HCT116 (cell line): Measurements from ENCODE around the gene TBC1D1. TPM values are rescaled to one million over a fixed set of nuclear protein-coding genes. Genes with fewer than 3 reads are reported as not detected.
"Not testable (repeated sequence)": the region's sequence is repeated elsewhere in the genome, so short reads cannot be mapped to it uniquely, and the experiment has no call there.

Source experiments
- ATAC-seq: fragments of 200-7000 bp; cut with Tn5 transposase; 2 replicates; pipeline ENCODE4 v1.9.1; 2020; ENCODE audit warnings: mild to moderate bottlenecking, moderate library complexity
- BruUV-seq: library from RNA; stranded (reverse); fragments of 400-500 nt; replicated peaks from 2 replicates; lab custom pipeline; 2021; lab: Mats Ljungman, UMichigan
- CTCF ChIA-PET: fragments of 300-600 bp; sonication (Branson Sonifier 250); formaldehyde crosslinking; loops from one replicate; lab custom pipeline; 2021; ENCODE audit warnings: antibody characterized with exemption; lab: Charles Lee
- POLR2A ChIA-PET: fragments of 300-600, 350-600 bp; sonication (Branson Sonifier 250); formaldehyde crosslinking; loops from one replicate; lab custom pipeline; 2021; ENCODE audit warnings: antibody characterized with exemption; lab: Charles Lee
- RAD21 ChIA-PET, 2 experiments: fragments of 300-600 bp; sonication (Branson Sonifier 250); formaldehyde crosslinking; loops; one replicate each; lab custom pipeline; 2023; ENCODE audit warnings: low total read pairs in 2 of 2; ENCODE audit not compliant: uncharacterized antibody in 2 of 2, unreplicated experiment in 2 of 2, low non-redundant PET in 1 of 2; lab: Charles Lee
- DNase-seq: peaks from one replicate; pipeline ENCODE4 v3.0.0-alpha.2; 2010; ENCODE audit warnings: low read depth, low spot score
- H2AFZ ChIP-seq: fragments of 200-600 bp; shearing (Covaris generic), sonication (generic); 2 replicates; pipeline ENCODE4 v1.6.1; 2017; ENCODE audit warnings: low read depth, mixed run types, mixed read lengths, antibody characterized with exemption, low read length; ENCODE audit not compliant: poor library complexity, severe bottlenecking
- H3K27ac ChIP-seq: 2 replicates; pipeline ENCODE4 v1.5.1; 2012; ENCODE audit warnings: low read depth, low read length
- H3K27me3 ChIP-seq: fragments of 200-600 bp; sonication (generic); 2 replicates; pipeline ENCODE4 v1.6.1; 2016; ENCODE audit warnings: mixed run types, low read length, mixed read lengths; ENCODE audit not compliant: insufficient read depth
- H3K36me3 ChIP-seq, 2 experiments: fragments of 200-500 bp in 1 of 2; fragments of 200-600 bp in 1 of 2; sonication (Bioruptor generic) in 1 of 2; sonication (generic) in 1 of 2; 2 replicates each; pipeline versions ENCODE4 v1.5.1 to v1.6.1; 2014 to 2016; ENCODE audit warnings: low read length in 2 of 2, inconsistent platforms in 1 of 2, mixed read lengths in 1 of 2, mixed run types in 1 of 2; ENCODE audit not compliant: insufficient read depth in 2 of 2, control insufficient read depth in 1 of 2
- H3K4me1 ChIP-seq, 2 experiments: fragments of 200-600 bp in 1 of 2; sonication (generic) in 1 of 2; 2 replicates each; pipeline versions ENCODE4 v1.5.1 to v1.6.1; 2012 to 2017; ENCODE audit warnings: low read length in 2 of 2, inconsistent platforms in 1 of 2, mild to moderate bottlenecking in 1 of 2, mixed read lengths in 1 of 2, mixed run types in 1 of 2, moderate library complexity in 1 of 2; ENCODE audit not compliant: insufficient read depth in 2 of 2, control insufficient read depth in 1 of 2
- H3K4me2 ChIP-seq: fragments of 200-600 bp; sonication (generic); 2 replicates; pipeline ENCODE4 v1.6.1; 2017; ENCODE audit warnings: mixed run types, low read length, mixed read lengths
- H3K4me3 ChIP-seq, 2 experiments: fragments of 200-600 bp in 1 of 2; sonication (generic) in 1 of 2; replicated peaks in 1 of 2; 2 replicates each; pipeline ENCODE4 v1.5.1; 2011 to 2016; ENCODE audit warnings: low read length in 2 of 2, control low read depth in 1 of 2, low read depth in 1 of 2, mild to moderate bottlenecking in 1 of 2, mixed read lengths in 1 of 2, mixed run types in 1 of 2
- H3K79me2 ChIP-seq: fragments of 200-600 bp; sonication (generic); 2 replicates; pipeline ENCODE4 v1.6.1; 2017; ENCODE audit warnings: mild to moderate bottlenecking, mixed run types, low read length, moderate library complexity, mixed read lengths; ENCODE audit not compliant: insufficient read depth
- H3K9ac ChIP-seq: fragments of 200-600 bp; sonication (generic); 2 replicates; pipeline ENCODE4 v1.6.1; 2016; ENCODE audit warnings: low read length, mixed read lengths
- H3K9me2 ChIP-seq: fragments of 200-600 bp; sonication (generic), shearing (Covaris generic); 2 replicates; pipeline ENCODE4 v1.6.1; 2017; ENCODE audit warnings: mixed run types, mild to moderate bottlenecking, moderate library complexity; ENCODE audit not compliant: insufficient read depth
- H3K9me3 ChIP-seq, 2 experiments: fragments of 200-500 bp in 1 of 2; fragments of 200-600 bp in 1 of 2; sonication (Bioruptor generic) in 1 of 2; sonication (generic) in 1 of 2; 2 replicates each; pipeline ENCODE4 v1.6.1; 2014 to 2017; ENCODE audit warnings: low read length in 2 of 2, mixed read lengths in 2 of 2, inconsistent platforms in 1 of 2, low read depth in 1 of 2, mild to moderate bottlenecking in 1 of 2, mixed run types in 1 of 2, moderate library complexity in 1 of 2; ENCODE audit not compliant: control insufficient read depth in 1 of 2, insufficient read depth in 1 of 2
- H4K20me1 ChIP-seq: fragments of 200-600 bp; sonication (generic), shearing (Covaris generic); 2 replicates; pipeline ENCODE4 v1.6.1; 2017; ENCODE audit warnings: mixed run types, mild to moderate bottlenecking, moderate library complexity; ENCODE audit not compliant: insufficient read depth
- EGR1 ChIP-seq: IDR thresholded peaks from 2 replicates; pipeline ENCODE4 v1.6.1; 2012; ENCODE audit warnings: low read depth
- RAD21 ChIP-seq: IDR thresholded peaks from 2 replicates; pipeline ENCODE4 v1.6.1; 2012; ENCODE audit warnings: low read depth, mild to moderate bottlenecking
- ZFX ChIP-seq: fragments of 450-650 bp; IDR thresholded peaks from 2 replicates; pipeline ENCODE4 v1.6.1; 2017
- intact Hi-C: fragments of 100-400 bp; cut with micrococcal nuclease; formaldehyde crosslinking; loops from 2 replicates; pipeline ENCODE4 v1.10.0; 2022
- total RNA-seq: library from RNA; stranded (reverse); gene quantifications from one replicate; pipeline ENCODE4 v1.2.1, GENCODE V29; 2021; ENCODE audit not compliant: unreplicated experiment
- TF ChIP-seq, protein P1 (sequence below): IDR thresholded peaks from 2 replicates; pipeline ENCODE4 v1.6.1; 2012

Gene TBC1D1
- total RNA-seq, 1 experiment from 2014 or later: 82.7 TPM

GRCh38 chr4:37973441-37973840, 82.6 kb downstream of the TBC1D1 start:
- Histone ChIP-seq H3K36me3 (no peaks in the 10 kb centered on the region), H3K27me3 (no peaks in the 10 kb centered on the region), H3K4me2 (no peak overlapping the region), H3K9ac (no peak overlapping the region), H2AFZ (no peak overlapping the region), H3K9me2 (no peaks in the 10 kb centered on the region), H3K27ac (no peak overlapping the region), H3K9me3 (no peaks in the 10 kb centered on the region), H3K79me2 (peaks cover 8% of the 10 kb centered on the region), H3K4me1 (peaks cover 11 to 32% of the 10 kb centered on the region in 2 experiments), H4K20me1 (no peaks in the 10 kb centered on the region), H3K4me3 (no peak overlapping the region)
- DNase-seq (no peak), ATAC-seq (no peak)
- ChIA-PET RAD21 (no interaction called here), CTCF (no interaction called here), POLR2A (no interaction called here)
- no peak for TF ChIP-seq RAD21
- no peak for TF ChIP-seq ZFX
- TF ChIP-seq, protein P1, sequence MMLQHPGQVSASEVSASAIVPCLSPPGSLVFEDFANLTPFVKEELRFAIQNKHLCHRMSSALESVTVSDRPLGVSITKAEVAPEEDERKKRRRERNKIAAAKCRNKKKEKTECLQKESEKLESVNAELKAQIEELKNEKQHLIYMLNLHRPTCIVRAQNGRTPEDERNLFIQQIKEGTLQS: no peak
- TF ChIP-seq EGR1: no peak
- intact Hi-C loops: loop anchor here (10.0 kb wide), 2 partner anchors 149 to 191 kb away; partner anchors contain the start of gene PGM2
- no TSS peak for BruUV-seq

DNA sequence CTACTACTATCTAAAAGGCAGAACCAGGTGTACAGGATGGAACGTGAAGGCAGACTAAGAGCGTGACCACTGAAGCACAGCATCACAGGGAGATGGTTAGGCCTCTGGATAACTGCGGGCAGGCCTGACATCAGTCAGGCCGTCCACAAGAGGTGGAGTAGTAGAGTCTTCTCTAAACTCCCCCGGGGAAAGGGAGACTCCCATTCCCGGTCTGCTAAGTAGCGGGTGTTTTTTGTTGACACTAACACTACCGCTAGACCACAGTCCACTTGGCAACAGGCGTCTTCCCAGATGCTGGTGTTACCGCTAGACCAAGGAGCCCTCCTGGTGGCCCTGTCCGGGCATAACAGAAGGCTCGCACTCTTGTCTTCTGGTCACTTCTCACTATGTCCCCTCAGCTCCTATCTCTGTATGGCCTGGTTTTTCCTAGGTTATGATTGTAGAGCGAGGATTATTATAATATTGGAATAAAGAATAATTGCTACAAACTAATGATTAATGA, 84.5 kb downstream of the TBC1D1 start:
- intact Hi-C loops: loop anchor here (10.0 kb wide), 2 partner anchors 151 to 189 kb away; partner anchors contain the start of gene PGM2
- POLR2A ChIA-PET: not testable (repeated sequence)

More for the DNA sequence above, 84.5 kb downstream of the TBC1D1 start:
- H3K27ac ChIP-seq, H3K9ac ChIP-seq, DNase-seq, BruUV-seq, CTCF ChIA-PET, H3K9me3 ChIP-seq, RAD21 ChIA-PET, H3K36me3 ChIP-seq, H3K4me3 ChIP-seq, H3K9me2 ChIP-seq, ATAC-seq, H4K20me1 ChIP-seq, H3K4me2 ChIP-seq, H3K27me3 ChIP-seq, H2AFZ ChIP-seq: not testable (repeated sequence)
- Histone ChIP-seq H3K4me1 (peaks cover 9 to 28% of the 10 kb centered on the region in 2 experiments), H3K79me2 (peaks cover 24% of the 10 kb centered on the region)
